ENCODE results near the gene AFF4. TPM values are rescaled to one million over a fixed set of nuclear protein-coding genes. Genes with fewer than 3 reads are reported as not detected.

Gene AFF4
- total and polyA plus RNA-seq, 9 of the 15 experiments (the other 6 are each of a cell fraction or from before 2014, with no cell fraction given): 1.7 to 25.8 (median 17.9) TPM

DNA sequence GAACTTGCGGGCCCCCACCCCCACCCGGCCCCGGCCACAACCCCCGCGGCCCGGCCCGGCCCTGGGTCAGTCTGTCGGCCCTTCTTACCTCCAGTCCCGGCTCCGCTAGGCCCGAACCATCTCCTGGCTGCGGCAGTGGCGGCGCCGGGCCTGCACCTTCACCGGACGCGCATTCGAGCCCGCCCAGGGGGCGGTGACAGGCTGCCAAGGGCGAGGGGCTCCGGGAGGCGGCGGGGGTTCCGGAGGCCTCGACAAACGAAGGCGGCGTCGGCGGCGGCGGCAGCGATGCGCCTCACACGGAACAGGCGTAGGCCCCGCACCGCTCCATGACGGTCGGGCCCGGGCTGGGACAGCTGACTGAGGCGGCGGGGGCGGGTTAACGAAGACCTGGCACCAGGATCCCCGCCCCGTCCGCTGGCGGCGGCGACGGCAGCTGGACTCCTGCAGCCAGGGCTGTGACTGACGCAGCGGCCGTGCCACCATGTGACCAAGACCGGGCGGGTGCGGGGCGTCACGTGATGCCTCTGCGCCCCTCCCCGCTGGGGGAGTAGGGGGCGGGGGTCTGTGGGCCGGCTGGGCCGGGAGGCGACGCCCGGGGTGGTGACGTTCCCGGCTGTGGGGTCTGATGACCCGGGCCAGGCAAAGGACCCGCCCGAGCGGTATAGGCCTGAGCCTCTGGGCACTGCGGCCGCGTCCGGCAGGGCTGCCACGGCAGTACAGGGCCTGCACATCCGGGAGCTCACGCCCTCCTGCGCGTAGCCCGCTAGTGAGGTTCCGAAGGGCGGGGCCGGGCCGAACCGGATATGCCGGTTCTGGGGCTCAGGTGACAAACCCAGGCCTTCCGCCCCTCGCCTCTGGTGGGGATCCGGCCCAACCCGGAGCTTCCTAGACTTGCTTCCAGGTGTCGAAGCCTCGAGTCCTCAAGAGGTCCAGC, at the start of gene AFF4 (continued):
- TF ChIP-seq, protein P1, sequence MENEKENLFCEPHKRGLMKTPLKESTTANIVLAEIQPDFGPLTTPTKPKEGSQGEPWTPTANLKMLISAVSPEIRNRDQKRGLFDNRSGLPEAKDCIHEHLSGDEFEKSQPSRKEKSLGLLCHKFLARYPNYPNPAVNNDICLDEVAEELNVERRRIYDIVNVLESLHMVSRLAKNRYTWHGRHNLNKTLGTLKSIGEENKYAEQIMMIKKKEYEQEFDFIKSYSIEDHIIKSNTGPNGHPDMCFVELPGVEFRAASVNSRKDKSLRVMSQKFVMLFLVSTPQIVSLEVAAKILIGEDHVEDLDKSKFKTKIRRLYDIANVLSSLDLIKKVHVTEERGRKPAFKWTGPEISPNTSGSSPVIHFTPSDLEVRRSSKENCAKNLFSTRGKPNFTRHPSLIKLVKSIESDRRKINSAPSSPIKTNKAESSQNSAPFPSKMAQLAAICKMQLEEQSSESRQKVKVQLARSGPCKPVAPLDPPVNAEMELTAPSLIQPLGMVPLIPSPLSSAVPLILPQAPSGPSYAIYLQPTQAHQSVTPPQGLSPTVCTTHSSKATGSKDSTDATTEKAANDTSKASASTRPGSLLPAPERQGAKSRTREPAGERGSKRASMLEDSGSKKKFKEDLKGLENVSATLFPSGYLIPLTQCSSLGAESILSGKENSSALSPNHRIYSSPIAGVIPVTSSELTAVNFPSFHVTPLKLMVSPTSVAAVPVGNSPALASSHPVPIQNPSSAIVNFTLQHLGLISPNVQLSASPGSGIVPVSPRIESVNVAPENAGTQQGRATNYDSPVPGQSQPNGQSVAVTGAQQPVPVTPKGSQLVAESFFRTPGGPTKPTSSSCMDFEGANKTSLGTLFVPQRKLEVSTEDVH (IDR thresholded peaks at IDR 0.05; ENCODE audit: low read depth, partially characterized antibody): no peak
- TF ChIP-seq CCNT2 (IDR thresholded peaks at IDR 0.05; ENCODE audit: borderline replicate concordance, extremely low read depth, insufficient read length, low read depth, low read length): peak; percentile 92
- TF ChIP-seq MCM5 (IDR thresholded peaks at IDR 0.05; ENCODE audit: low read depth): no peak
- peak; percentile 96 for TF ChIP-seq PKNOX1 (IDR thresholded peaks at IDR 0.05)
- no peak for TF ChIP-seq ZNF586 (CRISPR knock-in tag; conservative IDR thresholded peaks at IDR 0.05)
- no peak for TF ChIP-seq SPI1 (IDR thresholded peaks at IDR 0.05; ENCODE audit: borderline replicate concordance, low read depth, low read length)
- TF ChIP-seq ETS2 (tag; IDR thresholded peaks at IDR 0.05; ENCODE audit: borderline replicate concordance, poor library complexity, severe bottlenecking): no peak
- TF ChIP-seq, protein P2, sequence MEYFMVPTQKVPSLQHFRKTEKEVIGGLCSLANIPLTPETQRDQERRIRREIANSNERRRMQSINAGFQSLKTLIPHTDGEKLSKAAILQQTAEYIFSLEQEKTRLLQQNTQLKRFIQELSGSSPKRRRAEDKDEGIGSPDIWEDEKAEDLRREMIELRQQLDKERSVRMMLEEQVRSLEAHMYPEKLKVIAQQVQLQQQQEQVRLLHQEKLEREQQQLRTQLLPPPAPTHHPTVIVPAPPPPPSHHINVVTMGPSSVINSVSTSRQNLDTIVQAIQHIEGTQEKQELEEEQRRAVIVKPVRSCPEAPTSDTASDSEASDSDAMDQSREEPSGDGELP (CRISPR knock-in tag; IDR thresholded peaks at IDR 0.05; ENCODE audit: borderline replicate concordance): peak; percentile 99
- no peak for TF ChIP-seq SAFB (IDR thresholded peaks at IDR 0.05; ENCODE audit: borderline replicate concordance, low read depth, low read length)
- 0 out of 2 replicates have a peak, but pooled peaks have one; percentile 79 for TF ChIP-seq NR4A1 (CRISPR knock-in tag; IDR thresholded peaks at IDR 0.05)
- 0 out of 2 replicates have a peak, but pooled peaks have one; percentile 0 for TF ChIP-seq NR4A1 (tag; IDR thresholded peaks at IDR 0.05)
- TF ChIP-seq ID3 (CRISPR knock-in tag; IDR thresholded peaks at IDR 0.05): no peak
- peak; percentile 83 for TF ChIP-seq ID3 (tag; IDR thresholded peaks at IDR 0.05)
- no peak for TF ChIP-seq GTF2B (IDR thresholded peaks at IDR 0.05; ENCODE audit: extremely low read depth, insufficient read length)
- TF ChIP-seq ATF2 (CRISPR knock-in tag; IDR thresholded peaks at IDR 0.05): no peak
- peak in 1 of 2 experiments; percentile 49; a peak in 1 of 4 replicates for TF ChIP-seq RCOR1 (IDR thresholded peaks at IDR 0.05; ENCODE audit: borderline replicate concordance in 1 of 2, low read depth in 2 of 2, low read length in 2 of 2)
- TF ChIP-seq ILK (tag; IDR thresholded peaks at IDR 0.05; ENCODE audit: borderline replicate concordance, low read depth): no peak
- TF ChIP-seq JUNB (CRISPR knock-in tag; conservative IDR thresholded peaks at IDR 0.05): no peak

Measured in K562 (cell line).